Measurements from ENCODE around the gene OR10G7. TPM values are rescaled to one million over a fixed set of nuclear protein-coding genes. Genes with fewer than 3 reads are reported as not detected.
"Not testable (repeated sequence)": the region's sequence is repeated elsewhere in the genome, so short reads cannot be mapped to it uniquely, and the experiment has no call there.

OR10G7 gene
- total and polyA plus RNA-seq, 2 experiments from 2014 or later: not detected

DNA sequence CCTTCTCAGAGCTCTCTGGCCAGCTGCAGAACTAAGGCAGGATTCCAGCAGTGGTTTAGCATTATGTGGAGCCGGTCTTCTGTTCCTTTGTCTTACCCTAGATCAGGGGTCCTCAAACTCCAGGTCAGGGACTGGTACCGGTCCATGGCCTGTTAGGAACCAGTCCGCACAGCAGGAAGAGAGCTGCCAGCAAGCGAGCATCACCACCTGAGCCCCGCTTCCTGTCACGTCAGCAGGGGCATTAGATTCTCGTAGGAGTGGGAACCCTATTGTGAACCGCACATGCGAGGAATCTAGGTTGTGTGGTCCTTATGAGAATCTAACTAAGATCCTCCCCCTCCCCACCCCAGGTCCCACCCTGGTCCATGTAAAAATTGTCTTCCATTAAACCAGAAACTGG is 1.6 kb downstream of the OR10G7 start:
- no peaks in the 10 kb centered on the region for H3K79me2 ChIP-seq
- no peak for DNase-seq (ENCODE audit: low spot score)
- no peak overlapping the region for H2AFZ ChIP-seq
- H3K4me2 ChIP-seq: no peak overlapping the region
- 83% methylated on average over 8 of the region's 9 CpGs for WGBS (ENCODE audit: low lambda C conversion rate, missing lambda C conversion rate)
- no peak overlapping the region for H3K4me3 ChIP-seq
- TF ChIP-seq, protein P1, sequence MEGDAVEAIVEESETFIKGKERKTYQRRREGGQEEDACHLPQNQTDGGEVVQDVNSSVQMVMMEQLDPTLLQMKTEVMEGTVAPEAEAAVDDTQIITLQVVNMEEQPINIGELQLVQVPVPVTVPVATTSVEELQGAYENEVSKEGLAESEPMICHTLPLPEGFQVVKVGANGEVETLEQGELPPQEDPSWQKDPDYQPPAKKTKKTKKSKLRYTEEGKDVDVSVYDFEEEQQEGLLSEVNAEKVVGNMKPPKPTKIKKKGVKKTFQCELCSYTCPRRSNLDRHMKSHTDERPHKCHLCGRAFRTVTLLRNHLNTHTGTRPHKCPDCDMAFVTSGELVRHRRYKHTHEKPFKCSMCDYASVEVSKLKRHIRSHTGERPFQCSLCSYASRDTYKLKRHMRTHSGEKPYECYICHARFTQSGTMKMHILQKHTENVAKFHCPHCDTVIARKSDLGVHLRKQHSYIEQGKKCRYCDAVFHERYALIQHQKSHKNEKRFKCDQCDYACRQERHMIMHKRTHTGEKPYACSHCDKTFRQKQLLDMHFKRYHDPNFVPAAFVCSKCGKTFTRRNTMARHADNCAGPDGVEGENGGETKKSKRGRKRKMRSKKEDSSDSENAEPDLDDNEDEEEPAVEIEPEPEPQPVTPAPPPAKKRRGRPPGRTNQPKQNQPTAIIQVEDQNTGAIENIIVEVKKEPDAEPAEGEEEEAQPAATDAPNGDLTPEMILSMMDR (IDR thresholded peaks at IDR 0.05; ENCODE audit: poor library complexity): no peak
- TF ChIP-seq EZH2phosphoT487 (IDR thresholded peaks at IDR 0.05; ENCODE audit: low read depth, severe bottlenecking, unreplicated experiment) (no peak), EZH2 (IDR thresholded peaks at IDR 0.05; ENCODE audit: borderline replicate concordance) (no peak)
- no peaks in the 10 kb centered on the region for H4K20me1 ChIP-seq (ENCODE audit: insufficient read depth, poor library complexity, severe bottlenecking)
- no peaks in the 10 kb centered on the region for H3K9me2 ChIP-seq (replicated peaks; ENCODE audit: insufficient read depth)
- H3K9me3 ChIP-seq (ENCODE audit: low read depth): no peaks in the 10 kb centered on the region
- no peaks in the 10 kb centered on the region for H3K36me3 ChIP-seq (replicated peaks; ENCODE audit: insufficient read depth, low read depth)
- no peaks in the 10 kb centered on the region for H3K27me3 ChIP-seq
- H3K27ac ChIP-seq: no peak overlapping the region
- no peaks in the 10 kb centered on the region for H3K4me1 ChIP-seq (ENCODE audit: insufficient read depth)

DNA sequence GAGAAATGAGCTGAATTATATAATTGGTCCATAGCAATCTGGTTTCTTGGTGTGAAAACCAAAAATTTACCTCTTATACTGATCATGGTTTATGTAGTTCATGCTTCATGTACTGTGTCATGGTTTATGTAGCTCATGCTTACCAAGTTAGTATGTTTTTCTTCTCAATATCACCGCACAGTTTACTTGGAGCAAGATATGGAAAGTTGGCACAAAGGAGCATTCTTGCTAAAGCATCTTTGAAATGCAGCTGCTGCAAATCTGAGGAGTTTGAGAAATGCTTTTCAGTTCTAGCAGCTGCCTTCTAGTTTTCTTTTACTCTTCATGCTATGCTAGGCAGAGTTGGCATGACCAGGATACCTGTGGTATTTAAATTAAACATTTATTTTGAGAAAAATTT is 4.5 kb downstream of the OR10G7 start:
- no peaks in the 10 kb centered on the region for H3K36me3 ChIP-seq (replicated peaks; ENCODE audit: insufficient read depth, low read depth)
- no peaks in the 10 kb centered on the region for H3K27me3 ChIP-seq
- no peaks in the 10 kb centered on the region for H3K9me2 ChIP-seq (replicated peaks; ENCODE audit: insufficient read depth)
- no peak overlapping the region for H3K4me3 ChIP-seq
- 88% methylated on average over 1 of the region's 1 CpG for WGBS (ENCODE audit: low lambda C conversion rate, missing lambda C conversion rate)
- H3K79me2 ChIP-seq: no peaks in the 10 kb centered on the region
- no peak for DNase-seq (ENCODE audit: low spot score)
- no peak overlapping the region for H3K4me2 ChIP-seq
- no peaks in the 10 kb centered on the region for H4K20me1 ChIP-seq (ENCODE audit: insufficient read depth, poor library complexity, severe bottlenecking)
- H3K4me1 ChIP-seq (ENCODE audit: insufficient read depth): no peaks in the 10 kb centered on the region
- H3K9me3 ChIP-seq (ENCODE audit: low read depth): no peaks in the 10 kb centered on the region
- no peak overlapping the region for H3K27ac ChIP-seq
- H2AFZ ChIP-seq: no peak overlapping the region
- no peak for TF ChIP-seq EZH2phosphoT487 (IDR thresholded peaks at IDR 0.05; ENCODE audit: low read depth, severe bottlenecking, unreplicated experiment)
- TF ChIP-seq, protein P1 (IDR thresholded peaks at IDR 0.05; ENCODE audit: poor library complexity): no peak
- no peak for TF ChIP-seq EZH2 (IDR thresholded peaks at IDR 0.05; ENCODE audit: borderline replicate concordance)

DNA sequence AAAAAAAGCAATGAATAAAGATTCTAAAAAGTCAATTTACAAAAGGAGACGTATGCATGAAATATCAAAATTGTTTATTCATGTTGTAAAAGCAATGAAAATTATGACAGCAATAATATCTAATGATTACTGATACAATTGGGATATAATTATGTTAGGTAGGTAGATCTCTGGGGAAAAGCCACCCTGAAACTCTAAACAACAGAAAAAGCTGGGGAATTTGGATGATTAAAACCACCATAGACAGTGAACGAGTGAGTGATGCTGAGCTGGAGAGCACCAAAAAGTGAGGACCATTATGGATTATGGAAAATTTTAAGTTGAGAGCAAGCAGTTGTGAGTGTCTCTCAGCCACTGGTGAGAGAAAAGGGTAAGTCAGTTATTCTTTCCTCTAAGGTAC is 14.6 kb downstream of the OR10G7 start, which contains the start of gene OR10G8:
Gene OR10G8 (plus strand): TSS at position 301 of the 400 bp plus-strand sequence. CDS start 2,825 bp downstream, outside the sequence.
- Histone ChIP-seq H3K9me2 (replicated peaks; ENCODE audit: insufficient read depth) (no peaks in the 10 kb centered on the region), H3K27ac (no peak within 1 kb of the TSS), H3K4me1 (ENCODE audit: insufficient read depth) (no peaks in the 10 kb centered on the region), H3K4me3 (no peak within 1 kb of the TSS), H3K27me3 (no peaks in the 10 kb centered on the region), H3K4me2 (no peak within 1 kb of the TSS), H3K9me3 (ENCODE audit: low read depth) (no peaks in the 10 kb centered on the region), H3K79me2 (no peaks in the 10 kb centered on the region), H4K20me1 (ENCODE audit: insufficient read depth, poor library complexity, severe bottlenecking) (no peaks in the 10 kb centered on the region), H2AFZ (no peak within 1 kb of the TSS), H3K36me3 (replicated peaks; ENCODE audit: insufficient read depth, low read depth) (no peaks in the 10 kb centered on the region)
- TF ChIP-seq EZH2phosphoT487 (IDR thresholded peaks at IDR 0.05; ENCODE audit: low read depth, severe bottlenecking, unreplicated experiment): no peak
- no peak for TF ChIP-seq EZH2 (IDR thresholded peaks at IDR 0.05; ENCODE audit: borderline replicate concordance)
- TF ChIP-seq, protein P1 (IDR thresholded peaks at IDR 0.05; ENCODE audit: poor library complexity): no peak
- 88% methylated on average over 2 of the region's 2 CpGs for WGBS (ENCODE audit: low lambda C conversion rate, missing lambda C conversion rate)
- no peak for DNase-seq (ENCODE audit: low spot score)

DNA sequence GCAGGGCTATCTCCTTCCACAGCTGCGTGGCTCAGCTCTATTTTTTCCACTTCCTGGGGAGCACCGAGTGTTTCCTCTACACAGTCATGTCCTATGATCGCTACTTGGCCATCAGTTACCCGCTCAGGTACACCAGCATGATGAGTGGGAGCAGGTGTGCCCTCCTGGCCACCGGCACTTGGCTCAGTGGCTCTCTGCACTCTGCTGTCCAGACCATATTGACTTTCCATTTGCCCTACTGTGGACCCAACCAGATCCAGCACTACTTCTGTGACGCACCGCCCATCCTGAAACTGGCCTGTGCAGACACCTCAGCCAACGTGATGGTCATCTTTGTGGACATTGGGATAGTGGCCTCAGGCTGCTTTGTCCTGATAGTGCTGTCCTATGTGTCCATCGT is 25.3 kb downstream of the OR10G7 start:
- H3K27ac ChIP-seq; H3K27me3 ChIP-seq; DNase-seq (ENCODE audit: low spot score); H3K9me2 ChIP-seq (replicated peaks; ENCODE audit: insufficient read depth); H3K4me2 ChIP-seq; H3K79me2 ChIP-seq; H3K9me3 ChIP-seq (ENCODE audit: low read depth); H2AFZ ChIP-seq; H3K36me3 ChIP-seq (replicated peaks; ENCODE audit: insufficient read depth, low read depth); H4K20me1 ChIP-seq (ENCODE audit: insufficient read depth, poor library complexity, severe bottlenecking); H3K4me3 ChIP-seq; H3K4me1 ChIP-seq (ENCODE audit: insufficient read depth): not testable (repeated sequence)
- 91% methylated on average over 4 of the region's 9 CpGs for WGBS (ENCODE audit: low lambda C conversion rate, missing lambda C conversion rate)
